Fibroblast of pulmonary artery (primary cell): Measurements from ENCODE around the gene MIER1.

ENCODE experiments used
- DNase-seq: peaks from one replicate; pipeline ENCODE4 v3.0.0-alpha.2; 2010; ENCODE audit warnings: low read depth
- H3K4me3 ChIP-seq: replicated peaks from 2 replicates; pipeline ENCODE4 v1.5.1; 2011; ENCODE audit warnings: low read depth, mild to moderate bottlenecking, control low read depth, low read length, moderate library complexity
- CTCF ChIP-seq: IDR thresholded peaks from 2 replicates; pipeline ENCODE4 v1.5.1; 2011; ENCODE audit warnings: mild to moderate bottlenecking, control low read depth, low read length, inconsistent platforms; ENCODE audit errors: missing control alignments

MIER1 gene

GRCh38 chr1:66993076-66993475, 68.3 kb downstream of the MIER1 start:
- DNase-seq, result no peak
- TF ChIP-seq CTCF, result no peak
- H3K4me3 ChIP-seq, result no peak overlapping the region

- H3K4me3 ChIP-seq, result no peak overlapping the region
- DNase-seq, result peak; percentile 85
- peak; percentile 95 for TF ChIP-seq CTCF
Measured at GRCh38 chr1:66996018-66996682, 71.4 kb downstream of the MIER1 start.

- DNase-seq, result no peak
- TF ChIP-seq CTCF, result no peak
- H3K4me3 ChIP-seq, result no peak overlapping the region
Measured at GRCh38 chr1:66998972-66999371, 74.2 kb downstream of the MIER1 start.

DNA sequence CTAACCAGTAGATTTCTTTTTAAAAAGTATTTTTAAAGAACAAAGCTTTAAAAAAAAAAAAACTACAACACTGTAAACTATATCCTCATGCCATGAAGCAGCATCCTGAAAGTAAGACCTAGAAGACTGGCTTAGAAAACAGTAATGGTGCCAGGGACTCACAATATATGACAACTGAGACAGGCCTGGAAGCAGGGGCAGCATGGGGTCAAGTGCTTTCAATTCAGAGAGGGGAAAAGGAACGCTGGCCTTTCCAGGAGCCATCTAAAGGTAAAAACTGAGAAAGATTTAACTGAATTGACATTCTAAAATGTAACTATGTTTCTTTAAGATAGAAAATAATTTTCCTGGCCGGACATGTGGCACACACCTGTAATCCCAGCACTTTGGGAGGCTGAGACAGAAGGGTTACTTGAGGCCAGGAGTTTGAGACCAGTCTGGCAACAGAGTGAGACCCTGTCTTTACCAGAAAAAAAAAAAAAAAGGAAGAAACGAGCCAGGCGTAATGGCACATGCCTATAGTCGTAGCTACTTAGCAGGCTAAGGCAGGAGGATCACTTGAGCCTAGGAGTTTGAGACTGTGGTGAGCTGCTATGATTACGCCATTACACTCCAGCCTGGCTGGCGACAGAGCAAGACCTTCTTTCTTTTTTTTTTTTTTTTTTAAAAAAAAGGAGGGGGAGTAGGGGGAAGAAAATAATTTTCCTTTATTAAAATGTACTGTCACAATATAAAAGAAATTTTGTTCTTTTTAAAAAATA, 75.0 kb downstream of the MIER1 start:
- no peak overlapping the region for H3K4me3 ChIP-seq
- DNase-seq, result no peak
- no peak for TF ChIP-seq CTCF

DNA sequence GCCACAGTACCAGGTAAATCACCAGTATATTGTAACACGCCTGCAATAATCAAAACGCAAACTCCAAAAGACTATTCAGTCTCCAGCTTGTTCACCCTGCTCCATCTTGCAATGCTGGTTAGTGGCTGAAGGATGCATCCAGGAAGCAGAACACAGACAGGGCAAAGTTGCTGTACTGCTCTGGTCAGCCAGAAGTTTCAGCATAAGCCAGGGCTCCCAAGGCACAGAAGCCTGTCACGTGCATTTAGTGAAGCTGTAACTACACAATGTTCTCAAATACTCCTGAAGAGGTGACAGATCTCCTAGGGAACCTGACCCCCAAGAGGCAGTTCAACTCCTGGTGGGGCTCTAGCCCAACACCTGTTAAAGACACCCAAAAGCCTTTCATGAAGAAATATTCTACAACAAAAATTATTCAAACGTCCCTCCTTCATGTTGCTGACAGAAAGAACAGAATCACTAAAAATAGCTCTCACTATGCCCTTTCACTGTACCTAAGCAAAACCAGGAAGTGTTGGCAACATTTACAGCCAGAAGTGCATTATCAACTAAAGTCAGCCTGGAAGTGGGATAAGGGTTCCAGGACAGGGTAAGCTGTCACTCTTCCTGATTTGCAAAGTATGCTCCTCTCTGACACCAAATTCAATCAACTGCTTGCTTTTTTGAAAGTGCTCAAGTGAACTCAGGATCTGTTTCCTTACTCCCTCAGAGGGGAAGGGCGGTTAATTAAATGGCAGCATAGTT, 77.1 kb downstream of the MIER1 start:
- no peak for DNase-seq
- H3K4me3 ChIP-seq, result no peak overlapping the region
- no peak for TF ChIP-seq CTCF

- DNase-seq, result no peak
- no peak for TF ChIP-seq CTCF
- H3K4me3 ChIP-seq, result no peak overlapping the region
Measured at GRCh38 chr1:67004176-67004575, 79.4 kb downstream of the MIER1 start.
